Endothelial cell of umbilical vein (primary cell): ENCODE results near the gene F3. TPM values are rescaled to one million over a fixed set of nuclear protein-coding genes. Genes with fewer than 3 reads are reported as not detected.

ENCODE experiments used
- BruUV-seq: library from RNA; stranded (reverse); fragments of 400-500 nt; replicated peaks from 2 replicates; lab custom pipeline; 2021; lab: Mats Ljungman, UMichigan
- CTCF ChIA-PET: fragments of 300-600, 350-600 bp; sonication (Branson Sonifier 250); formaldehyde crosslinking; loops from one replicate; lab custom pipeline; 2021; ENCODE audit warnings: antibody characterized with exemption, inconsistent platforms; lab: Charles Lee
- POLR2A ChIA-PET: fragments of 300-600, 350-600 bp; sonication (Branson Sonifier 250); formaldehyde crosslinking; loops from one replicate; lab custom pipeline; 2021; ENCODE audit warnings: antibody characterized with exemption, inconsistent platforms; lab: Charles Lee
- DNase-seq: peaks from one replicate; pipeline ENCODE4 v3.0.0-alpha.2; 2011; ENCODE audit warnings: low read depth, low spot score
- FAIRE-seq: peaks from 2 replicates; lab custom pipeline; 2011; peaks lifted over from hg19 to GRCh38; lab: Jason Lieb, UNC
- H2AFZ ChIP-seq: 2 replicates; pipeline ENCODE4 v1.6.0; 2012; ENCODE audit warnings: low read depth, low read length, control low read depth, inconsistent platforms
- H3K27ac ChIP-seq: 2 replicates; pipeline ENCODE4 v1.5.1; 2011; ENCODE audit warnings: low read depth, mild to moderate bottlenecking, control low read depth, low read length, moderate library complexity; ENCODE audit not compliant: insufficient read depth
- H3K27me3 ChIP-seq, 2 experiments: 2 replicates each; pipeline versions ENCODE4 v1.6.0 to v1.6.1; 2011; ENCODE audit warnings: low read length in 2 of 2, mixed read lengths in 1 of 2; ENCODE audit not compliant: control insufficient read depth in 2 of 2, insufficient read depth in 2 of 2
- H3K36me3 ChIP-seq, 2 experiments: 2 replicates in 1 of 2; 3 replicates in 1 of 2; pipeline ENCODE4 v1.5.1; 2011; ENCODE audit warnings: low read length in 2 of 2, mild to moderate bottlenecking in 1 of 2, moderate library complexity in 1 of 2; ENCODE audit not compliant: control insufficient read depth in 2 of 2, insufficient read depth in 2 of 2; ENCODE audit errors: extremely low read depth in 1 of 2
- H3K4me1 ChIP-seq: 3 replicates; pipeline ENCODE4 v1.5.1; 2011; ENCODE audit warnings: mild to moderate bottlenecking, low read length; ENCODE audit not compliant: control insufficient read depth, insufficient read depth; ENCODE audit errors: extremely low read depth
- H3K4me2 ChIP-seq: 2 replicates; pipeline ENCODE4 v1.6.1; 2011; ENCODE audit warnings: low read length, control low read depth, mixed read lengths; ENCODE audit not compliant: insufficient read depth
- H3K4me3 ChIP-seq, 3 experiments: fragments of 200-600 bp in 1 of 3; sonication (generic), shearing (Covaris generic) in 1 of 3; replicated peaks in 1 of 3; 2 replicates each; pipeline ENCODE4 v1.5.1; 2011 to 2016; ENCODE audit warnings: control low read depth in 3 of 3, low read length in 3 of 3, mild to moderate bottlenecking in 2 of 3, inconsistent platforms in 1 of 3, low read depth in 1 of 3, moderate library complexity in 1 of 3; ENCODE audit not compliant: insufficient read depth in 1 of 3
- H3K79me2 ChIP-seq: 2 replicates; pipeline ENCODE4 v1.6.0; 2012; ENCODE audit warnings: low read length, inconsistent platforms; ENCODE audit not compliant: control insufficient read depth, insufficient read depth
- H3K9ac ChIP-seq: replicated peaks from 2 replicates; pipeline ENCODE3; 2011; ENCODE audit warnings: low read length, control low read depth; ENCODE audit not compliant: insufficient read depth; ENCODE audit errors: extremely low read depth
- H3K9me1 ChIP-seq: replicated peaks from 3 replicates; pipeline ENCODE4 v1.6.0; 2011; ENCODE audit warnings: mild to moderate bottlenecking, low read length; ENCODE audit not compliant: control insufficient read depth, insufficient read depth; ENCODE audit errors: extremely low read depth
- H3K9me3 ChIP-seq: replicated peaks from 2 replicates; pipeline ENCODE4 v1.5.1; 2012; ENCODE audit warnings: low read length, inconsistent platforms; ENCODE audit not compliant: control insufficient read depth, insufficient read depth
- H4K20me1 ChIP-seq: replicated peaks from 2 replicates; pipeline ENCODE3; 2011; ENCODE audit warnings: mild to moderate bottlenecking, low read length; ENCODE audit not compliant: control insufficient read depth, insufficient read depth; ENCODE audit errors: extremely low read depth
- CTCF ChIP-seq, 2 donors: IDR thresholded peaks; 1 replicate in 1 of 2; 2 replicates in 1 of 2; pipeline ENCODE4 v1.5.1; 2011; ENCODE audit warnings: low read length in 2 of 2, mild to moderate bottlenecking in 2 of 2, moderate library complexity in 2 of 2, control low read depth in 1 of 2, inconsistent platforms in 1 of 2, low read depth in 1 of 2; ENCODE audit not compliant: insufficient read depth in 1 of 2; ENCODE audit errors: extremely low read depth in 1 of 2
- EZH2 ChIP-seq: IDR thresholded peaks from 2 replicates; pipeline ENCODE4 v1.6.1; 2012; ENCODE audit warnings: borderline replicate concordance, low read depth, mild to moderate bottlenecking, moderate library complexity, low read length, inconsistent platforms; ENCODE audit not compliant: severe bottlenecking
- MAX ChIP-seq: IDR thresholded peaks from 2 replicates; pipeline ENCODE4 v1.6.1; 2011; ENCODE audit not compliant: insufficient read depth, insufficient read length
- MYC ChIP-seq: IDR thresholded peaks from one replicate; pipeline ENCODE4 v1.6.1; 2011; ENCODE audit warnings: mild to moderate bottlenecking, low read depth, low read length
- POLR2A ChIP-seq: IDR thresholded peaks from 2 replicates; pipeline ENCODE4 v1.6.1; 2012; ENCODE audit warnings: low read depth, mild to moderate bottlenecking, control low read depth, low read length
- POLR2AphosphoS5 ChIP-seq: IDR thresholded peaks from 2 replicates; pipeline ENCODE4 v1.6.1; 2012; ENCODE audit warnings: low read depth, mild to moderate bottlenecking, control low read depth, low read length, moderate library complexity; ENCODE audit not compliant: insufficient read depth
- dilution Hi-C: fragments of 300-500 bp; cut with MboI; formaldehyde crosslinking; loops from one replicate; pipeline ENCODE4 v1.15.0; 2019; ENCODE audit warnings: low sequenced_read_pairs; ENCODE audit not compliant: extremely low pct_ligation_motif_present
- intact Hi-C: fragments of 100-400 bp; cut with micrococcal nuclease; formaldehyde crosslinking; loops from one replicate; pipeline ENCODE4 v1.10.0; 2022
- polyA plus RNA-seq, 4 experiments: library from polyadenylated mRNA; depleted of rRNA in 3 of 4; stranded (reverse) in 3 of 4; unstranded in 1 of 4; fragments of >200 nt; gene quantifications; 2 replicates each; pipeline versions ENCODE4 v1.2.1 to v1.2.3, GENCODE V29; 2011 to 2012; ENCODE audit warnings: missing spikeins in 1 of 4
- total RNA-seq: library from RNA; stranded (reverse); gene quantifications from 2 replicates; pipeline ENCODE4 v1.2.3, GENCODE V29; 2021

The F3 gene
- total and polyA plus RNA-seq, 2 donors (not counting 3 experiments of a cell fraction or from before 2014, with no cell fraction given): 1.2 to 2.3 TPM

GRCh38 chr1:94526152-94526980 lies 15.2 kb downstream of the F3 start:
- CTCF ChIA-PET: interaction anchor here (1.0 to 2.5 kb wide), 9 partner anchors 10 to 517 kb away, joined by 3 to 17 read pairs (median 5); no protein-coding TSS in a partner anchor
- Histone ChIP-seq H3K4me3 (no peak overlapping the region), H3K9me1 (no peaks in the 10 kb centered on the region), H3K4me1 (no peaks in the 10 kb centered on the region), H2AFZ (no peak overlapping the region), H3K9me3 (no peaks in the 10 kb centered on the region), H3K4me2 (no peak overlapping the region), H3K36me3 (no peaks in the 10 kb centered on the region), H3K27me3 (no peaks in the 10 kb centered on the region), H3K27ac (no peak overlapping the region), H3K79me2 (no peaks in the 10 kb centered on the region), H3K9ac (no peak overlapping the region), H4K20me1 (no peaks in the 10 kb centered on the region)
- FAIRE-seq (peak; percentile 60), DNase-seq (no peak)
- intact Hi-C loops: no loop called here
- dilution Hi-C loops: loop anchor here (25.0 kb wide), 1 partner anchor 286 kb away; the partner anchor contains the start of gene SLC44A3
- POLR2A ChIA-PET: no interaction called here
- TF ChIP-seq CTCF (IDR thresholded peaks at IDR 0.05; ENCODE audit: extremely low read depth in 1 of 2, insufficient read depth in 1 of 2, low read depth in 1 of 2, low read length in 2 of 2) (no peak), MAX (no peak), POLR2AphosphoS5 (no peak), MYC (no peak), POLR2A (no peak), EZH2 (no peak)
- no TSS peak for BruUV-seq
